ENCODE data around the gene KANK4. TPM values are rescaled to one million over a fixed set of nuclear protein-coding genes. Genes with fewer than 3 reads are reported as not detected.

Gene KANK4
- total RNA-seq, 1 experiment from 2014 or later, result 1.7 TPM

DNA sequence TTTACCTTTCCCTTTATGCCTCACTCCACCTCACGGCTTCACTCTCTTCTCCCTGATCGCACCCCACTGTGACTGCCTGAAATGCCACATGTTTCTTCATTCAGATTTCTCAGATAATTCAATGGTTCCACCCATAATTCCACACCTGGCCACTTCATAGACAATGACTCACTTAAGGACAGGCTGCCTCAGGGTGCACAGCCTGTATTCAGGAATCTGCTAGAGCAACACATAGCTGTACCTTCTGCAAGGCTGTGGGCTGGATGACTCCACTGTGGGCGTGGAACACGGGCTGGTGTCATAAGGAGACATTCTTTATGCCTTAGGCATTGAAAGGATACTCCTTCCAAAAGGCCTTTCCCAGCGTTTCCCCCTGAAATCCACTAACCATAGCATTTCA, 88.5 kb downstream of the KANK4 start:
- H3K9me3 ChIP-seq (ENCODE audit: insufficient read depth, low read depth), result no peaks in the 10 kb centered on the region
- H3K4me1 ChIP-seq (replicated peaks; ENCODE audit: insufficient read depth), result peaks cover 58% of the 10 kb centered on the region
- ChIA-PET POLR2A (ENCODE audit: unreplicated experiment) (interaction anchor here (0.5 to 0.7 kb wide), 3 partner anchors 48 to 1129 kb away, joined by 3 to 9 read pairs (median 5); no protein-coding TSS in a partner anchor), CTCF (interaction anchor here (0.6 kb wide), 1 partner anchor 32 kb away, joined by 4 read pairs; no protein-coding TSS in a partner anchor)
- TF ChIP-seq EZH2 (IDR thresholded peaks at IDR 0.05; ENCODE audit: low read depth), result no peak
- no peak for TF ChIP-seq CTCF (conservative IDR thresholded peaks at IDR 0.05)
- no peaks in the 10 kb centered on the region for H3K36me3 ChIP-seq (ENCODE audit: low read depth)
- BruUV-seq (replicated peaks), result no TSS peak
- H3K79me2 ChIP-seq (ENCODE audit: low read depth), result no peaks in the 10 kb centered on the region
- no peak overlapping the region for H3K4me3 ChIP-seq
- H3F3A ChIP-seq (ENCODE audit: insufficient read depth, low read depth), result peaks cover 30% of the 10 kb centered on the region
- peak; percentile 95 to 100 for DNase-seq
- peak overlapping the region; percentile 85 for H3K27ac ChIP-seq
- intact Hi-C loops (cut with micrococcal nuclease; ENCODE audit: unreplicated experiment), result loop anchor here (1.0 to 5.0 kb wide), 8 partner anchors 8 to 206 kb away; no protein-coding TSS in a partner anchor
- no peaks in the 10 kb centered on the region for H4K20me1 ChIP-seq (ENCODE audit: insufficient read depth)
- H2AFZ ChIP-seq, result no peak overlapping the region
- peak overlapping the region; percentile 57 for H3K4me2 ChIP-seq
- no peaks in the 10 kb centered on the region for H3K9me2 ChIP-seq (ENCODE audit: insufficient read depth)
- no peaks in the 10 kb centered on the region for H3K27me3 ChIP-seq (ENCODE audit: insufficient read depth, low read depth)

- peaks cover 50% of the 10 kb centered on the region for H3K4me1 ChIP-seq (replicated peaks; ENCODE audit: insufficient read depth)
- ChIA-PET CTCF (interaction anchor here (0.6 to 0.9 kb wide), 5 partner anchors 46 to 184 kb away, joined by 3 to 11 read pairs (median 7); no protein-coding TSS in a partner anchor), POLR2A (ENCODE audit: unreplicated experiment) (no interaction called here)
- H3K36me3 ChIP-seq (ENCODE audit: low read depth), result no peaks in the 10 kb centered on the region
- no peaks in the 10 kb centered on the region for H3K9me3 ChIP-seq (ENCODE audit: insufficient read depth, low read depth)
- H3K79me2 ChIP-seq (ENCODE audit: low read depth), result no peaks in the 10 kb centered on the region
- TF ChIP-seq EZH2 (IDR thresholded peaks at IDR 0.05; ENCODE audit: low read depth) (no peak), CTCF (conservative IDR thresholded peaks at IDR 0.05) (no peak)
- H3K27ac ChIP-seq, result peak overlapping the region; percentile 85
- H3F3A ChIP-seq (ENCODE audit: insufficient read depth, low read depth), result peaks cover 30% of the 10 kb centered on the region
- DNase-seq, result peak in 1 of 2 experiments; percentile 32
- H2AFZ ChIP-seq, result no peak overlapping the region
- no peaks in the 10 kb centered on the region for H3K27me3 ChIP-seq (ENCODE audit: insufficient read depth, low read depth)
- H4K20me1 ChIP-seq (ENCODE audit: insufficient read depth), result no peaks in the 10 kb centered on the region
- peak overlapping the region; percentile 57 for H3K4me2 ChIP-seq
- BruUV-seq (replicated peaks), result TSS peak; percentile 73
- intact Hi-C loops (cut with micrococcal nuclease; ENCODE audit: unreplicated experiment), result loop anchor here (1.0 to 5.0 kb wide), 8 partner anchors 8 to 206 kb away; no protein-coding TSS in a partner anchor
- no peak overlapping the region for H3K4me3 ChIP-seq
- H3K9me2 ChIP-seq (ENCODE audit: insufficient read depth), result no peaks in the 10 kb centered on the region
Measured at GRCh38 chr1:62229932-62230331, 89.3 kb downstream of the KANK4 start.

DNA sequence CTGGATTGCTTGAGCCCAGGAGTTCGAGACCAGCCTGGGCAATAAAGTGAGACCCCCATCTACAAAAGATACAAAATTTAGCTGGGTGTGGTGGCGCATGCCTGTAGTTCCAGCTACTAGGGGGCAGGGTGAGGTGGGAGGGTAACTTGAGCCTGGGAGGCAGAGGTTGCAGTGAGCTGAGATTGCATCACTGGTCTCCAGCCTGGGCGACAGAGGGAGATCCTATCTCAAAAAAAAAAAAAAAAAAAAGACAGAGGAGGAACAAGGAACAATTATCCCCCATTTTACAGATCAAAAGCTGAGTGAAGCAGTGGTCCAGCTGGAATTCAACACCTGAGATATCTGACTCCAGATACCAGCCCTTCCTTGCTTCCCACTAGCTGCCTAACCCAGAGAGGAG, 89.8 kb downstream of the KANK4 start:
- Histone ChIP-seq H3K4me3 (no peak overlapping the region), H3K4me1 (replicated peaks; ENCODE audit: insufficient read depth) (peaks cover 45% of the 10 kb centered on the region), H3K79me2 (ENCODE audit: low read depth) (no peaks in the 10 kb centered on the region), H3F3A (ENCODE audit: insufficient read depth, low read depth) (peaks cover 30% of the 10 kb centered on the region), H3K36me3 (ENCODE audit: low read depth) (no peaks in the 10 kb centered on the region), H3K9me2 (ENCODE audit: insufficient read depth) (no peaks in the 10 kb centered on the region), H3K9me3 (ENCODE audit: insufficient read depth, low read depth) (no peaks in the 10 kb centered on the region), H4K20me1 (ENCODE audit: insufficient read depth) (no peaks in the 10 kb centered on the region), H2AFZ (no peak overlapping the region), H3K27me3 (ENCODE audit: insufficient read depth, low read depth) (no peaks in the 10 kb centered on the region), H3K4me2 (peak overlapping the region; percentile 57), H3K27ac (peak overlapping the region; percentile 85)
- peak; percentile 50 to 53 for DNase-seq
- CTCF ChIA-PET, result interaction anchor here (0.6 to 0.9 kb wide), 5 partner anchors 45 to 185 kb away, joined by 3 to 7 read pairs (median 3); no protein-coding TSS in a partner anchor
- no TSS peak for BruUV-seq (replicated peaks)
- POLR2A ChIA-PET (ENCODE audit: unreplicated experiment), result interaction anchor here (0.6 kb wide), 1 partner anchor 28 kb away, joined by 5 read pairs; no protein-coding TSS in a partner anchor
- intact Hi-C loops (cut with micrococcal nuclease; ENCODE audit: unreplicated experiment), result no loop called here
- TF ChIP-seq CTCF (conservative IDR thresholded peaks at IDR 0.05) (no peak), EZH2 (IDR thresholded peaks at IDR 0.05; ENCODE audit: low read depth) (no peak)
